Activated CD8-positive, alpha-beta memory T cell treated with anti-CD3 and anti-CD28 coated beads for 1 hour (primary cell): Measurements from ENCODE around the gene KIFAP3.
"Not testable (repeated sequence)": the region's sequence is repeated elsewhere in the genome, so short reads cannot be mapped to it uniquely, and the experiment has no call there.

Experiments
- DNase-seq, 2 donors: peaks; one replicate each; pipeline ENCODE4 v3.0.0-alpha.2; 2020; ENCODE audit warnings: low read depth in 1 of 2; ENCODE audit errors: extremely low read depth in 1 of 2

KIFAP3 gene

GRCh38 chr1:170064821-170065220, 9.7 kb downstream of the KIFAP3 start:
- no peak for DNase-seq

DNA sequence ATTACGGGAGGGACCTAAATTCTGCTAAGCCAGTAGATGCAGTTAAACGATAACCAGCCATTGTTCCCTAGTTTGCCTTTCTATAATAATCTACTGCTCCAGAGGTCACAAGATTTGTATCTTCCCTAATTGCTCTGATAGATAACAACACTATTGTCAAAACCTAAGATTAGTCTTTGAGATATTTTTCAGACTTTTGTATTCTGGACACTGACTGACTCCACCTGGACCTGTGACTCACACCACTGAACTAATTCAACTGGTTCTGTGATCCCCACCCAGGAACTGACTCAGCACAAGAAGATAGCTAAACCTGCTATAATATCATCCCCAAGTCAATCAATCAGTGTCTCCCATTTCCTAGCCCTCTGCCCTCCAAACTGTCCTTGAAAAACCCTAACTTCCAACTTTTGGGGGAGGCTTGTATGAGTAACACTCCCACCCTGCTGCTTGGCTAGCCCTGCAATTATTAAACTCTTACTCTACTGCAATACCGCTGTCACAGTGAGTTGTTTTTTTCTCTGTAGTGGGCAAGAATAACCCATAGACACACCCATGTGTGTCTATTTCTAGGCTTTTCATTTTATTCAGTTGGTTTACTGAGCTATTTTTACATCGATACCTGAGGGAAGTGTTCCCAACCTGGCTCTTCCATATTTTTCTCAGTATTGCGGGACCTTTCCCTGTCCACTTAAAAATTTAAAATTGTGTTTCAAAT, 11.2 kb downstream of the KIFAP3 start:
- DNase-seq, result no peak

DNA sequence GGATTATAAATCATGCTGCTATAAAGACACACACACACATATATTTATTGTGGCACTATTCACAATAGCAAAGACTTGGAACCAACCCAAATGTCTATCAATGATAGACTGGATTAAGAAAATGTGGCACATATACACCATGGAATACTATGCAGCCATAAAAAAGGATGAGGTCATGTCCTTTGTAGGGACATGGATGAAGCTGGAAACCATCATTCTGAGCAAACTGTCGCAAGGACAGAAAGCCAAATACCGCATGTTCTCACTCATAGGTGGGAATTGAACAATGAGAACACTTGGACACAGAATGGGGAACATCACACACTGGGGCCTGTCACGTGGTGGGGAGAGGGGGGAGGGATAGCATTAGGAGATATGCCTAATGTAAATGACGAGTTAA, 12.8 kb downstream of the KIFAP3 start:
- not testable (repeated sequence) for DNase-seq

GRCh38 chr1:170060015-170060520, 14.4 kb downstream of the KIFAP3 start:
- not testable (repeated sequence) for DNase-seq

- no peak for DNase-seq
Measured at GRCh38 chr1:170049176-170049800, 25.2 kb downstream of the KIFAP3 start.

- DNase-seq, result no peak
Measured at GRCh38 chr1:170048515-170048914, 26.0 kb downstream of the KIFAP3 start.

DNA sequence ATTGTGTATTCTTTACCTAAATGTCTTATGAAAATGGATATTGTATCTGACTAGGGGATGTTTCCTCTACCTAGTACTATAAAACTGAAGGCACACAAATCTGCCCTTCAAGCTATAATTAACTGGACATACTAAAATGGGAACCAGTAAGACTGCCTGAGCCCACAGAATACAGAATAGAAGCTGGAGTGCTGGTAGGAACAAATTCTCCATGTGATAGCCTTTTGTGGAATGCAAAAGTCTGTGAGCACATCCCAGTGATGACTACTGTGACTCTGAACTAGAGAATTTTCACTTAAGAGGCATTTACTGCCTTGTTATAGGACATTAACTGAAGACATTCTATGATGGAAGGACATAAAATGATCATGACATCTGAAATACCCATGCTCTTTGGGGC, 30.3 kb downstream of the KIFAP3 start:
- no peak for DNase-seq

GRCh38 chr1:170041423-170042192, 32.9 kb downstream of the KIFAP3 start:
- DNase-seq, result no peak

DNA sequence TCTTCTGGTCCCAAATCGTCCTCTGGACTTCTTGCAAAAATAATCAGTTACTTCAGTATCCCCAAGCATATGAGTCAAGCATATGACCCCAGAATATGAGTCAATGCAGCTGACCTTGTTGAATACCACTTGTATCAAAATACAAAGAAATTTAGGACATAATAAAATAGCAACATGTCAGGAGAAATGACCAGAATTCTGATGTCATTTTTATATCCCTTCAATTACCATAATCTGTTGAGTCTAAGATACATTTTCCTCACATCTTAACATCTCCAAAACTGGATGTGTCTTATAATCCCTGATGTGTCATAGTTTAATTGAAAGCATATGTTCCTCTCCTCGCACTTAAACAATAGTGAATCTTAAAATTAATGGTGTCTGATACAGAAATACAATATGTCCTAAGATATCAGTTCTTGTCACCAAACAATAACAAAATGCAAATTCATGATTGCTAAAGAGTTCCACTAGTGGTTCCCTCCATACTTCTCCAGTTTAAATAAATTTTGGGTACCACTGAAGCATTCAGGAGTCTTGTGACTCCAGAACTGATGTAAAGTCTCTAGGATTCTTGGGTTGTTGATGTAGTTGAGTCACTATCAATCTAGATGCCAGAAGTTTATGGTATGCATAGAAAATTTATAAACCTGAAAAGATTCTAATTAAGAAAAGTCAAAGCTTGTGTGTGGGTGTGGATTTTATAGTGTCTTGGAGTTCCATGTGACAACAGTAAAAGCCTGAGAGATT, 41.8 kb downstream of the KIFAP3 start:
- DNase-seq, result no peak

DNA sequence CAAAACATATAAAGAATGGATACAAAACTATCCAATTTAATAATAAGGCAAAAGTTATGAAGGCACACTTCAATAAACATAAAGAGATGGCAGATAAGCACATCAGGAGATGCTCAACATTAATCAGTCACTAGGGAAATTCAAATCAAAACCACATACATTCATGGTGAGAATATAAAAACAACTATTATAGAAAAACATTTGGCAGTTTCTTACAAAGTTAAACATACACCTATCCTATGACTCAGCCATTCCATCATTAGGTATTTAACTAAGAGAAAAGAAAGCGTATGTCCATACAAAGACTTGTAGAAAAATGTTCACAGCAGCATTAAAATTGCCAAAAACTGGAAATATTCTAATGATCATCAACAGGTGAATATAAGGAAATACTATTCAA, 44.3 kb downstream of the KIFAP3 start:
- no peak for DNase-seq

- no peak for DNase-seq
Measured at GRCh38 chr1:170027760-170028159, 46.7 kb downstream of the KIFAP3 start.

DNA sequence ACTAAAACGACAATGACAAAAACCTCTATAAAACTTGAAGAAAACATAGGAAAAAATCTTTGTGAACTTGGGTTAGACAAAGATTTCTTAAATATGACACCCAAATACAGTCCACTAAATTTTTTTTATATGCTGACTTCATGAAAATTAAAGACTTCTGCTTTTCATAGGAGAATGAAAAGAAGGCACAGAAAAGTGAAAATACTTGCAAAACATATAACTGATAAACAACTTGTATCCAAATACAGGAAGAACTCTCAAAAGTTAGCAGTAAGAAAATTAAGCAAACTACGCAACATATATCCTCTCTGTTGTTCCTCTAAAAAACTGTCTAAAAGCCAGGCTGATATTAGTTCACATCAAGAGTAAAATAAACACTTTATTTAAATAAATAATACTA, 53.6 kb downstream of the KIFAP3 start:
- DNase-seq, result no peak

DNA sequence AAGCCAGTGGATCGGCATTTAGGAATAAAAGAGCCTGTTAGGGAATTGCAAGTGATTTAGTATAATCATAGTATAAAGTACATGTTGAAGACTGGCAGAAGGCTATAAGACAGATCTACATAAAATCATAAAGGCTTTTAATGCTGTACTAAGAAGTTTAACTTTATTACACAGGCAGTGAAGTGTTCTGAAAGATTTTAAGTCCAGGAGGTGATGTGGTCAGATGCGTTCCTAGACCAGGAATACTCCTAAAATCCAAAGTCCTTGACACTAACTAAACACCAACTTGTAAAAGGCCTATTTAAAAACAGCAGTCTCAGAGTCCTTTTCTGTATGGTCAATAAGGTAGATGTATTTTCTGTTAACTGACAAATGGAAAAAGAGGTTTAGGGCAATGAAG, 57.0 kb downstream of the KIFAP3 start:
- no peak for DNase-seq

- no peak for DNase-seq
Measured at GRCh38 chr1:170012920-170013319, 61.6 kb downstream of the KIFAP3 start.

DNA sequence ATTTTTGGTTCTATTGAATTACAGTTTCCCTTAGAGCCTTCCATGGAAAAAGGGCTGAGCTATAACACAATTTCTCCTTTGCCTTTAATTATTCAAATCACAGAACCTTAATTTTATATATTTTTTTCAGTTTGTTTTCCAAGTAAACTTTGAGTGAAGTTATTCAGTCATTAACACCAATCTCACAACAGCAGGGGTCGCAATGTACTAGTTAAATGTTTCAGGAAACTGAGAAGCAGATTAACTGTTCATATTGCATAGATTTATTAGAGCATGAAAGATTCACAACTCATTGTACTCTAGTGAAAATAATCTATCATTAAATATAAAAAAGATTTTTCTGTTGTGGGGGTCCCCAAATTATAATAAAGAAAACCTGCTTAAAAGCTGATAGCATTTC, 64.1 kb downstream of the KIFAP3 start:
- DNase-seq, result no peak

DNA sequence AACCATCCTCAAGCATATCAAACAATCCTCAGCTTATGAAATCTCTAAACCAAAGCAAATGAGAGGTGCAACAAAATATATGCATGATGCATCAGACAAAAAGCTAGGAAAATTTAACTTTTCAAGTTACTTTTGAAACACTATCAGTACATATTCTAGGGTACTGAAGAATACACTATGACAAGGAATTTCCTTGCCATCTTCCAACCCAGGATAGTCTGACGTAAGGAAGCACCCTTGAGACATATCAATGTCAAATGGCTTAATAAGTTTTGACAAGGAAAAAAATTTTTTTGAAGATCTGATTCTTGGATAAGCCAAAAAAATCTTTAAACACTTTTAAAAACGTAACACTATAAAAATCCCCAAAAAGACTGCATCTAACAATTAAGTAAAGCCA, 64.9 kb downstream of the KIFAP3 start:
- no peak for DNase-seq

GRCh38 chr1:170008745-170009144, 65.8 kb downstream of the KIFAP3 start:
- DNase-seq, result not testable (repeated sequence)

- not testable (repeated sequence) for DNase-seq
Measured at GRCh38 chr1:170003270-170003835, 71.1 kb downstream of the KIFAP3 start.

DNA sequence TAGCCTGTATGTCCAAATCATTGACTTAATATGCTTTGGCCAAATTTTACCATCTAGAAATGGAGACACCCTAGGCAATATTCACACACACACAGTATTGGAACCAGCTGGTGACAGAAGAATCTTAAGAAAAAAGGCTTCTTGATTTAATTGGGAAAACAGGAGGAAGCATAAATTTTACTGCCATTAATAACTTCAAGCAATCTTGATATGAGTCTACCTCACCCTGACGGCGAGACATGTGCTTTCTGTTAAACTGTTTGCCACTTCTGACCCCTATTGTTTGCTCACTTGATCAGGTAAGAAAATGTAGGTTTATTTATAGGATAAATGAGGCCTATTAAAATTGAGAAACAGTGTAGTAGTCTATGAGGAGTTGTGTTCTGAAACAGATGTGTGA, 73.2 kb downstream of the KIFAP3 start:
- DNase-seq, result no peak

DNA sequence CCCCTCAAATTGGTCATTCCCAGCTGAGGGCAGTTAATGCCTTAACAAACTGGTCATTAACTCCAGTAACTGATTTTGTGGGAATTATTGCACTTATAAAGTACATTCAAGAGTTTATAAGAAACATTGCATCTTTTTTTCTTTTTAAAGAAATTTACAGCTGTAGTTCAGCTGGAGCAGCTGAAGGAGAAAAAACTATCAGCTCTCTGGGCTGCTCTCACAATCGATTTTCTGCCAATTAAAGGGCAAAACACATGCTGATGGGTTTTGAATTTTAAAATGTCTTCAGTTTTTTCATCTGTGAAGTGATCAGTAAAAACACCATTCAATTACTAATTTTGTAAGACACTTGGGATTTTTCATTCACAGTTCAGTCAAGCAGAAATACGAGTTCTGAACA, 74.7 kb downstream of the KIFAP3 start:
- no peak for DNase-seq

GRCh38 chr1:169999331-169999741, 75.2 kb downstream of the KIFAP3 start:
- no peak for DNase-seq
